HG03060 (cell line): ENCODE measurements around the gene CLMP.

Source experiments
- ATAC-seq: cut with Tn5 transposase; IDR thresholded peaks from one replicate; pipeline ENCODE4 v1.9.1; 2021; ENCODE audit warnings: low read depth, moderate number of reproducible peaks; ENCODE audit not compliant: unreplicated experiment

CLMP gene

GRCh38 chr11:123194337-123195187 is 486 bp downstream of the CLMP start:
- ATAC-seq, result no peak

GRCh38 chr11:123193742-123194141 is 1.3 kb downstream of the CLMP start:
- ATAC-seq, result no peak

GRCh38 chr11:123191939-123192338 is 3.1 kb downstream of the CLMP start:
- ATAC-seq, result no peak

- no peak for ATAC-seq
These were observed 4.5 kb downstream of the CLMP start for GRCh38 chr11:123190518-123190917.

- ATAC-seq, result no peak
These were observed 6.4 kb downstream of the CLMP start for GRCh38 chr11:123188508-123189165.

- no peak for ATAC-seq
These were observed 7.2 kb downstream of the CLMP start for GRCh38 chr11:123187665-123188507.

- no peak for ATAC-seq
These were observed 7.8 kb downstream of the CLMP start for GRCh38 chr11:123187248-123187647.

- no peak for ATAC-seq
These were observed 8.8 kb downstream of the CLMP start for GRCh38 chr11:123186286-123186685.

- no peak for ATAC-seq
These were observed 9.7 kb downstream of the CLMP start for GRCh38 chr11:123185326-123185725.

- no peak for ATAC-seq
These were observed 10.5 kb downstream of the CLMP start for GRCh38 chr11:123184531-123184930.

- no peak for ATAC-seq
These were observed 11.5 kb downstream of the CLMP start for GRCh38 chr11:123183391-123184099.

GRCh38 chr11:123181767-123182500 is 13.1 kb downstream of the CLMP start:
- ATAC-seq, result no peak

- ATAC-seq, result no peak
These were observed 14.0 kb downstream of the CLMP start for GRCh38 chr11:123181075-123181474.

GRCh38 chr11:123180574-123180973 is 14.5 kb downstream of the CLMP start:
- ATAC-seq, result no peak

GRCh38 chr11:123180166-123180565 is 14.9 kb downstream of the CLMP start:
- ATAC-seq, result no peak

GRCh38 chr11:123179586-123179985 is 15.5 kb downstream of the CLMP start:
- no peak for ATAC-seq

- ATAC-seq, result no peak
These were observed 16.9 kb downstream of the CLMP start for GRCh38 chr11:123178186-123178585.

GRCh38 chr11:123176785-123177184 is 18.3 kb downstream of the CLMP start:
- no peak for ATAC-seq

GRCh38 chr11:123174196-123175183 is 20.6 kb downstream of the CLMP start:
- no peak for ATAC-seq
